DND-41 (cell line): ENCODE results near the gene CAPN14.

Experiments
- ATAC-seq: fragments of 200-7000 bp; cut with Tn5 transposase; 3 replicates; pipeline ENCODE4 v1.9.1; 2021; ENCODE audit warnings: low read depth; ENCODE audit not compliant: insufficient read depth
- DNase-seq: peaks from one replicate; pipeline ENCODE4 v3.0.0-alpha.2; 2020
- H2AFZ ChIP-seq: 2 replicates; pipeline ENCODE4 v1.6.0; 2012; ENCODE audit warnings: low read depth, low read length
- H3K27ac ChIP-seq: 2 replicates; pipeline ENCODE4 v1.5.1; 2012; ENCODE audit warnings: low read length, inconsistent platforms
- H3K27me3 ChIP-seq: fragments of 200-600 bp; sonication (generic); 2 replicates; pipeline ENCODE4 v1.6.0; 2012; ENCODE audit warnings: low read length, mild to moderate bottlenecking, inconsistent platforms; ENCODE audit not compliant: insufficient read depth, poor library complexity
- H3K36me3 ChIP-seq: 2 replicates; pipeline ENCODE4 v1.5.1; 2012; ENCODE audit warnings: low read length, inconsistent platforms; ENCODE audit not compliant: insufficient read depth
- H3K4me1 ChIP-seq: 2 replicates; pipeline ENCODE4 v1.5.1; 2012; ENCODE audit warnings: mild to moderate bottlenecking, low read length; ENCODE audit not compliant: insufficient read depth
- H3K4me2 ChIP-seq: 2 replicates; pipeline ENCODE4 v1.6.0; 2012; ENCODE audit warnings: mild to moderate bottlenecking, moderate library complexity, low read length, inconsistent platforms; ENCODE audit not compliant: insufficient read depth
- H3K4me3 ChIP-seq, 2 experiments: fragments of 200-600 bp in 1 of 2; shearing (Covaris generic) in 1 of 2; 2 replicates each; pipeline ENCODE4 v1.5.1; 2012 to 2016; ENCODE audit warnings: inconsistent platforms in 2 of 2, low read length in 2 of 2, mild to moderate bottlenecking in 2 of 2, low read depth in 1 of 2, moderate library complexity in 1 of 2
- H3K79me2 ChIP-seq: 2 replicates; pipeline ENCODE4 v1.6.0; 2012; ENCODE audit warnings: low read length, inconsistent platforms; ENCODE audit not compliant: insufficient read depth
- H3K9ac ChIP-seq: 2 replicates; pipeline ENCODE4 v1.6.0; 2012; ENCODE audit warnings: low read depth, mild to moderate bottlenecking, inconsistent platforms, low read length, moderate library complexity
- H3K9me3 ChIP-seq: 2 replicates; pipeline ENCODE4 v1.5.1; 2012; ENCODE audit warnings: low read length, moderate library complexity, mild to moderate bottlenecking, inconsistent platforms; ENCODE audit not compliant: insufficient read depth, severe bottlenecking
- H4K20me1 ChIP-seq: 2 replicates; pipeline ENCODE4 v1.6.0; 2012; ENCODE audit warnings: low read length; ENCODE audit not compliant: insufficient read depth
- CTCF ChIP-seq: IDR thresholded peaks from 2 replicates; pipeline ENCODE4 v1.5.1; 2012; ENCODE audit warnings: borderline replicate concordance, low read length, moderate library complexity, mild to moderate bottlenecking; ENCODE audit not compliant: poor library complexity, severe bottlenecking; ENCODE audit errors: extremely low read depth
- EZH2 ChIP-seq: IDR thresholded peaks from 3 replicates; pipeline ENCODE4 v1.6.1; 2012; ENCODE audit warnings: borderline replicate concordance, low read depth, mild to moderate bottlenecking, moderate library complexity, low read length, inconsistent platforms; ENCODE audit not compliant: severe bottlenecking

CAPN14 gene

GRCh38 chr2:31131871-31132270 lies 85.4 kb downstream of the CAPN14 start:
- no peak overlapping the region for H2AFZ ChIP-seq
- no peaks in the 10 kb centered on the region; the same call in 1 of the 2 replicates for H4K20me1 ChIP-seq
- peaks cover 2% of the 10 kb centered on the region; the same call in 1 of the 2 replicates for H3K4me1 ChIP-seq
- no peak overlapping the region for H3K27ac ChIP-seq
- no peaks in the 10 kb centered on the region for H3K36me3 ChIP-seq
- DNase-seq (no peak), ATAC-seq (no peak)
- H3K4me3 ChIP-seq = no peak overlapping the region
- no peak overlapping the region for H3K4me2 ChIP-seq
- peaks cover 26% of the 10 kb centered on the region for H3K27me3 ChIP-seq
- H3K79me2 ChIP-seq = no peaks in the 10 kb centered on the region
- TF ChIP-seq CTCF = no peak
- TF ChIP-seq EZH2 = no peak
- no peak overlapping the region for H3K9ac ChIP-seq
- H3K9me3 ChIP-seq = no peaks in the 10 kb centered on the region

DNA sequence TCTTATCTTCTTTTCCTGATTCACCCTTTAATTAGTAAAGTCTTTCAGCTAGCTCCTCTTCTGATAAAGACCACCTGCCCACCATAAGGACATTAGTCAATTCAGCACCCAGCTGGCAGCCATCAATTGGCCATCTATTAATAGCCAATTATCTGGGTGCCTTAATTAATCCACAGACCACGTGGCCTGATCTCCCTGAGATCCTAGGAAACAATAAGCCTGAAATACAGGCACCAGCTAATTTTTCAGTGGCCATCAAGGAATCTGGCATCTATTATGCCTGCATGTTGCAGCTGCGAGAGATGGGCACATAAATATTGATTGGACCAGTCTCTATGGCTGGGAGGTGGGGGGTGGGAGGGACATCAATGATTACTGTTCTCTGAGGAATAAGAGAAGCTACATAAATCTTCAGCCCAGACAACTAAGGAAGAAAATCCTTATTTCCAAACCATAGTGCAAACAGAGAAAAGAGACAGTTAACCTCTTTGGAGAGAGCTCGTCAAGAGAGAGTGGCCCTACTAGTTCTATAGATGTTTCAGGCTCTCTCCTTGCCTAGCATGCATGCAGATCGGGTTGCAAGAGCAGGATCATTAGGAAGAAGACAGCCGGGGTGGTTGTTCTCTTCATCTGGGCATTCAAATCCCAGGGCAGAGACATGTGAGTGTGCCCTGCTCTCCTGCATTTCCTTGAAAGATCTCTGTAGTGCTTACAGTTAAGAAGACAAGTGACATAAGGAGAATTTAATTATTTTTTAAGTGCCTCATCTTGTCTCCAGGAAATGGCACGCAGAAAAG lies 87.7 kb downstream of the CAPN14 start:
- Histone ChIP-seq H3K27ac (no peak overlapping the region), H3K27me3 (peaks cover 12% of the 10 kb centered on the region), H3K79me2 (no peaks in the 10 kb centered on the region), H3K4me3 (no peak overlapping the region), H3K36me3 (no peaks in the 10 kb centered on the region), H3K4me2 (no peak overlapping the region), H4K20me1 (no peaks in the 10 kb centered on the region; the same call in 1 of the 2 replicates), H3K4me1 (no peaks in the 10 kb centered on the region), H2AFZ (no peak overlapping the region), H3K9ac (no peak overlapping the region), H3K9me3 (no peaks in the 10 kb centered on the region)
- TF ChIP-seq EZH2 (no peak), CTCF (no peak)
- no peak for DNase-seq
- ATAC-seq = no peak

DNA sequence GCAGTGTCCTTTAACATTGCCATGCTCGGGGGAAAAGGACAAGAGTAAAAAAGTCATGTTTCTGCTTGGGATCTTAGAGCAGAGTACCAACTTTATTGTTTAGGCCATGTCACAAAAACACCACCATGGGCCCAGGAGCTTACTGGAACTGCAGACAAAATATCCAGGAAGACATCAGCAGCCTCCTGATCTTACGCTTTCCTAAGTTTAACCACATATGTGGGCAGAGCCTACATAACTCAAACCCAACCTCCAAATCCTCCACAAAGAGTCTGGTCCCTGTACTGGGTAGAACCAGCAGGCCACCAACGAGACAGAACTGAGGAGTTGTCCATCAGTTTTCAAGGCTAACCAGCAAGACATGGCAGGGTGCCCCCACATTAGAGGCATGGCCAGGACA lies 89.4 kb downstream of the CAPN14 start:
- Histone ChIP-seq H3K9ac (no peak overlapping the region), H3K27ac (no peak overlapping the region), H2AFZ (no peak overlapping the region), H3K4me1 (no peaks in the 10 kb centered on the region), H3K79me2 (no peaks in the 10 kb centered on the region), H4K20me1 (no peaks in the 10 kb centered on the region; the same call in 1 of the 2 replicates), H3K4me2 (no peak overlapping the region), H3K9me3 (no peaks in the 10 kb centered on the region), H3K36me3 (no peaks in the 10 kb centered on the region), H3K27me3 (peaks cover 12% of the 10 kb centered on the region), H3K4me3 (no peak overlapping the region)
- ATAC-seq = no peak
- no peak for DNase-seq
- no peak for TF ChIP-seq CTCF
- TF ChIP-seq EZH2 = no peak
